ENCODE data around the gene TNFAIP8L3.

Gene TNFAIP8L3

DNA sequence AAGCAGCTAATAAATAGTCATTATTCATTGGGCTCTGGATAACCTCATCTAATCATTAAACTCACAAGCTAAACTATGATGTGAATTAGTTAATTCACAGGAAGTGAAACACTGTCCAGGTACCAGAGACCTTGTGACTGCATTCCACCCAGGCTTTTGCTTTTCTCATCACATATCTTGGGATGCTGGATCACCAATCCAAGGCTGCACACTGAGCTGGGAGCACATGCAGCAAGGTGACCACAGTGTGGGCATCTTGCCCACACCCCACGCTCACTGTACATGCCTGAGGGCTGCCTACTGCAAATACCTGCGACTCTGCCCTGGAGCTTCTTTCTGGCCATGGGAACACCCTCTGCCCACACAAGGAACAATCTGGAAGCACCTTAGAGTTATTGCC is 40.6 kb upstream of the TNFAIP8L3 start:
- Histone ChIP-seq H3K4me2 (ENCODE audit: low read depth, low read length) (no peak overlapping the region), H3K36me3 (replicated peaks; ENCODE audit: insufficient read depth, low read length) (no peaks in the 10 kb centered on the region), H2AFZ (ENCODE audit: low read length) (no peak overlapping the region), H4K20me1 (ENCODE audit: insufficient read depth, low read length) (no peaks in the 10 kb centered on the region), H3F3A (ENCODE audit: insufficient read depth, low read length) (no peaks in the 10 kb centered on the region), H3K9me3 (replicated peaks; ENCODE audit: insufficient read depth, low read length) (no peaks in the 10 kb centered on the region), H3K27me3 (replicated peaks; ENCODE audit: insufficient read depth, low read length) (no peaks in the 10 kb centered on the region), H3K9ac (ENCODE audit: low read length) (no peak overlapping the region), H3K9me2 (replicated peaks; ENCODE audit: insufficient read depth, low read length) (no peaks in the 10 kb centered on the region), H3K79me2 (ENCODE audit: low read length) (no peaks in the 10 kb centered on the region), H3K4me1 (ENCODE audit: low read length) (peaks cover 9% of the 10 kb centered on the region), H3K27ac (ENCODE audit: low read length) (no peak overlapping the region), H3K4me3 (ENCODE audit: low read length) (no peak overlapping the region)
- DNase-seq = no peak
- TF ChIP-seq EZH2phosphoT487 (IDR thresholded peaks at IDR 0.05; ENCODE audit: low read length) (no peak), EZH2 (optimal IDR thresholded peaks at IDR 0.05; ENCODE audit: low read depth, low read length) (no peak)
- TF ChIP-seq, protein P1, sequence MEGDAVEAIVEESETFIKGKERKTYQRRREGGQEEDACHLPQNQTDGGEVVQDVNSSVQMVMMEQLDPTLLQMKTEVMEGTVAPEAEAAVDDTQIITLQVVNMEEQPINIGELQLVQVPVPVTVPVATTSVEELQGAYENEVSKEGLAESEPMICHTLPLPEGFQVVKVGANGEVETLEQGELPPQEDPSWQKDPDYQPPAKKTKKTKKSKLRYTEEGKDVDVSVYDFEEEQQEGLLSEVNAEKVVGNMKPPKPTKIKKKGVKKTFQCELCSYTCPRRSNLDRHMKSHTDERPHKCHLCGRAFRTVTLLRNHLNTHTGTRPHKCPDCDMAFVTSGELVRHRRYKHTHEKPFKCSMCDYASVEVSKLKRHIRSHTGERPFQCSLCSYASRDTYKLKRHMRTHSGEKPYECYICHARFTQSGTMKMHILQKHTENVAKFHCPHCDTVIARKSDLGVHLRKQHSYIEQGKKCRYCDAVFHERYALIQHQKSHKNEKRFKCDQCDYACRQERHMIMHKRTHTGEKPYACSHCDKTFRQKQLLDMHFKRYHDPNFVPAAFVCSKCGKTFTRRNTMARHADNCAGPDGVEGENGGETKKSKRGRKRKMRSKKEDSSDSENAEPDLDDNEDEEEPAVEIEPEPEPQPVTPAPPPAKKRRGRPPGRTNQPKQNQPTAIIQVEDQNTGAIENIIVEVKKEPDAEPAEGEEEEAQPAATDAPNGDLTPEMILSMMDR (IDR thresholded peaks at IDR 0.05; ENCODE audit: low read length) = no peak

DNA sequence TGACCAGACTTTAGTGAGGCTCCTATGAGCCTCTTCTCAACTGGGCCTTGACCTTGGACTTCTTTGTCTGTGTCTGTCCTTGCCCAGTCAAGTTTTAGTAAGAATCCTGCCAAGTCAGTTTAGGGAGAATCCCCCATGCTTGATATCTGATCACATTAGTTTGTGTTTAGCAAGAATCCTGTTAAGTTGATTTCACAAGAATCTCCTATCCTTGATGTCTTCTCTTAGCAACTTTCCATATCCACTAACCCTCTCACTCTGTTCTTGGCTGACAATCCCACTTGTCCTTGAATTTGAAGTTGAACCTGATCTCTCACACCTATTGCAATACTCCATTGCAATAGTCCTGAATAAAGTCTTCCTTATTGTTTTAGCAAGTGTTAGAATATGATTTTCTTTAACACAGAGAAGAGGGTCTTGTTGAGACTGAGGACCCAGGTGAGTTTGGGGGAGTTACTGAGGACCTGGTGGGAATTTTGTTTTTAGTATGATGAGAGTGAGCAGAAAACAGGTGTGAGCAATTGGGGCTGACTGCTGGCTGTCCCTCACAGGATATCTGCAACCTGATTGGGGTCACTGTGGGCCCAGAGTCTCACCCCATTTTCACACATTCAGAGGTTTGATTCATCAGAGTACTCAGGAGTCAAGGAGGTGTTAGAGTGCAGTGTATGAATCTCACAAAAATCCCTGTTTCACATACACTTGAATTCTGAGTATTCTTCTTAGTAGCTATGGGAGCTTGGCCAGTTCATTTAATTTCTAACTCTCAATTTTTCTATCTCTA is 39.9 kb upstream of the TNFAIP8L3 start:
- Histone ChIP-seq H3K4me2 (ENCODE audit: low read depth, low read length) (no peak overlapping the region), H4K20me1 (ENCODE audit: insufficient read depth, low read length) (no peaks in the 10 kb centered on the region), H3K4me3 (ENCODE audit: low read length) (no peak overlapping the region), H3K9me2 (replicated peaks; ENCODE audit: insufficient read depth, low read length) (no peaks in the 10 kb centered on the region), H3K9me3 (replicated peaks; ENCODE audit: insufficient read depth, low read length) (no peaks in the 10 kb centered on the region), H2AFZ (ENCODE audit: low read length) (no peak overlapping the region), H3K36me3 (replicated peaks; ENCODE audit: insufficient read depth, low read length) (no peaks in the 10 kb centered on the region), H3K27ac (ENCODE audit: low read length) (no peak overlapping the region), H3F3A (ENCODE audit: insufficient read depth, low read length) (no peaks in the 10 kb centered on the region), H3K9ac (ENCODE audit: low read length) (no peak overlapping the region), H3K79me2 (ENCODE audit: low read length) (no peaks in the 10 kb centered on the region), H3K4me1 (ENCODE audit: low read length) (peaks cover 9% of the 10 kb centered on the region), H3K27me3 (replicated peaks; ENCODE audit: insufficient read depth, low read length) (no peaks in the 10 kb centered on the region)
- no peak for DNase-seq
- TF ChIP-seq EZH2 (optimal IDR thresholded peaks at IDR 0.05; ENCODE audit: low read depth, low read length) (no peak), EZH2phosphoT487 (IDR thresholded peaks at IDR 0.05; ENCODE audit: low read length) (no peak)
- TF ChIP-seq, protein P1 (IDR thresholded peaks at IDR 0.05; ENCODE audit: low read length) = no peak

DNA sequence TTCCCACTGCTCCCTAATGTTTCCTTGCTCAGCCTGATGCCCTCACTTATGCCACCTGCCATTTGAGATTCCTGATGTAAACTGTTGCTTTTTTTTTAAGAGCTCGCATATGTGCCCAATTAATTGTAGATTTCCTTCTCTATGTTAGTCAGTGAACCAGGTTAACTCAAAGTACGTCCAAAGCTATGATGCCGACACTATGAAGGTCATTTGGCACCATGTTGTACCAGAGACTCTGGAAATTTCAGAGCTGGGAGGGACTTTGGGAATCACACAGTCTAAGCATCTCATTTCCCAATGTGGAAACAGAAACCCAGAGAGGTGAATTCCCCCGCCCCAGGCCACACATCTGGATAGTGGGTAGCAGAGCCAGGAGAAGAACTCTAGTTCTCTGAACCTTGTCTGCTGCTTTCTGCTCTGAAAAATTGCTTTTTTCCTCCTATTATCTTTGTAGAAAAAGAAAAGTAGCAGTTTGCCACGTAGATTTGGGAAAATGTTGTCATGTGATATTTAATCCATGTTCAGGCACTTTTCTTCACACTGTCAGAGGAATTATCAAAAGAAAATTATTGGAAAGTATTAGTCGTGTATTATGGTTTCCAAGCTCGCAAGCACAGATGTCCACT is 38.5 kb upstream of the TNFAIP8L3 start:
- no peaks in the 10 kb centered on the region for H3K27me3 ChIP-seq (replicated peaks; ENCODE audit: insufficient read depth, low read length)
- no peak overlapping the region for H2AFZ ChIP-seq (ENCODE audit: low read length)
- H3K9me2 ChIP-seq (replicated peaks; ENCODE audit: insufficient read depth, low read length) = no peaks in the 10 kb centered on the region
- H3K4me1 ChIP-seq (ENCODE audit: low read length) = peaks cover 9% of the 10 kb centered on the region
- no peaks in the 10 kb centered on the region for H3K79me2 ChIP-seq (ENCODE audit: low read length)
- no peaks in the 10 kb centered on the region for H3K36me3 ChIP-seq (replicated peaks; ENCODE audit: insufficient read depth, low read length)
- H3K4me2 ChIP-seq (ENCODE audit: low read depth, low read length) = no peak overlapping the region
- H3K9ac ChIP-seq (ENCODE audit: low read length) = no peak overlapping the region
- H3F3A ChIP-seq (ENCODE audit: insufficient read depth, low read length) = no peaks in the 10 kb centered on the region
- TF ChIP-seq EZH2 (optimal IDR thresholded peaks at IDR 0.05; ENCODE audit: low read depth, low read length) = no peak
- TF ChIP-seq EZH2phosphoT487 (IDR thresholded peaks at IDR 0.05; ENCODE audit: low read length) = no peak
- TF ChIP-seq, protein P1 (IDR thresholded peaks at IDR 0.05; ENCODE audit: low read length) = no peak
- no peak overlapping the region for H3K4me3 ChIP-seq (ENCODE audit: low read length)
- no peak for DNase-seq
- H3K27ac ChIP-seq (ENCODE audit: low read length) = no peak overlapping the region
- no peaks in the 10 kb centered on the region for H4K20me1 ChIP-seq (ENCODE audit: insufficient read depth, low read length)
- no peaks in the 10 kb centered on the region for H3K9me3 ChIP-seq (replicated peaks; ENCODE audit: insufficient read depth, low read length)

Data from MM.1S (cell line).